Memory B cell (primary cell): ENCODE measurements around the gene RNF220.

Source experiments
- ATAC-seq: fragments of 150-1000 bp; cut with Tn5 transposase; 2 replicates; pipeline ENCODE4 v1.10.0; 2021; ENCODE audit warnings: low read depth, mild to moderate bottlenecking, moderate library complexity
- DNase-seq, 2 donors: peaks; one replicate each; pipeline ENCODE4 v3.0.0; 2022; ENCODE audit warnings: low spot score in 2 of 2
- H3K27ac Mint-ChIP-seq: one replicate; pipeline ENCODE4 v1.8.0; 2022; ENCODE audit warnings: mild to moderate bottlenecking, moderate library complexity, mixed read lengths
- H3K27me3 Mint-ChIP-seq: one replicate; pipeline ENCODE4 v1.8.0; 2022; ENCODE audit warnings: mixed read lengths
- H3K36me3 Mint-ChIP-seq: one replicate; pipeline ENCODE4 v1.8.0; 2022; ENCODE audit warnings: mild to moderate bottlenecking, mixed read lengths
- H3K4me1 Mint-ChIP-seq: one replicate; pipeline ENCODE4 v1.8.0; 2022; ENCODE audit warnings: mixed read lengths
- H3K4me3 Mint-ChIP-seq: one replicate; pipeline ENCODE4 v1.8.0; 2022; ENCODE audit warnings: mild to moderate bottlenecking, moderate library complexity, mixed read lengths
- H3K9me3 Mint-ChIP-seq: one replicate; pipeline ENCODE4 v1.8.0; 2022; ENCODE audit warnings: mixed read lengths

Gene RNF220

GRCh38 chr1:44605914-44606615, 201.0 kb downstream of the RNF220 start:
- Mint-ChIP-seq H3K36me3 (no peaks in the 10 kb centered on the region), H3K4me3 (no peak overlapping the region), H3K9me3 (no peaks in the 10 kb centered on the region), H3K27me3 (peaks cover 11% of the 10 kb centered on the region), H3K4me1 (no peaks in the 10 kb centered on the region), H3K27ac (no peak overlapping the region)
- ATAC-seq (no peak), DNase-seq (no peak)

GRCh38 chr1:44606701-44607281, 201.7 kb downstream of the RNF220 start:
- DNase-seq (no peak), ATAC-seq (no peak)
- H3K36me3 Mint-ChIP-seq: no peaks in the 10 kb centered on the region
- H3K27me3 Mint-ChIP-seq: peaks cover 11% of the 10 kb centered on the region
- H3K4me1 Mint-ChIP-seq: no peaks in the 10 kb centered on the region
- H3K9me3 Mint-ChIP-seq: no peaks in the 10 kb centered on the region
- H3K27ac Mint-ChIP-seq: no peak overlapping the region
- no peak overlapping the region for H3K4me3 Mint-ChIP-seq

GRCh38 chr1:44608141-44608540, 203.1 kb downstream of the RNF220 start:
- H3K36me3 Mint-ChIP-seq: no peaks in the 10 kb centered on the region
- H3K4me3 Mint-ChIP-seq: no peak overlapping the region
- no peak for ATAC-seq
- DNase-seq: no peak
- H3K27ac Mint-ChIP-seq: no peak overlapping the region
- no peaks in the 10 kb centered on the region for H3K9me3 Mint-ChIP-seq
- H3K27me3 Mint-ChIP-seq: peaks cover 9% of the 10 kb centered on the region
- no peaks in the 10 kb centered on the region for H3K4me1 Mint-ChIP-seq

GRCh38 chr1:44609412-44609767, 204.3 kb downstream of the RNF220 start:
- peak in 1 of 2 donors; percentile 20 for DNase-seq
- Mint-ChIP-seq H3K9me3 (no peaks in the 10 kb centered on the region), H3K36me3 (no peaks in the 10 kb centered on the region), H3K27me3 (peaks cover 9% of the 10 kb centered on the region), H3K27ac (no peak overlapping the region), H3K4me1 (no peaks in the 10 kb centered on the region), H3K4me3 (no peak overlapping the region)
- ATAC-seq: no peak

- Mint-ChIP-seq H3K9me3 (no peaks in the 10 kb centered on the region), H3K36me3 (no peaks in the 10 kb centered on the region), H3K27me3 (peaks cover 6% of the 10 kb centered on the region), H3K4me1 (no peaks in the 10 kb centered on the region), H3K4me3 (no peak overlapping the region), H3K27ac (no peak overlapping the region)
- no peak for DNase-seq
- no peak for ATAC-seq
These were observed 204.9 kb downstream of the RNF220 start for GRCh38 chr1:44609768-44610526.

- H3K27ac Mint-ChIP-seq: no peak overlapping the region
- H3K4me3 Mint-ChIP-seq: no peak overlapping the region
- no peak for ATAC-seq
- DNase-seq: no peak
- H3K27me3 Mint-ChIP-seq: peaks cover 6% of the 10 kb centered on the region
- no peaks in the 10 kb centered on the region for H3K4me1 Mint-ChIP-seq
- no peaks in the 10 kb centered on the region for H3K36me3 Mint-ChIP-seq
- H3K9me3 Mint-ChIP-seq: no peaks in the 10 kb centered on the region
These were observed 205.6 kb downstream of the RNF220 start for GRCh38 chr1:44610527-44611148.

- Mint-ChIP-seq H3K36me3 (no peaks in the 10 kb centered on the region), H3K27ac (no peak overlapping the region), H3K4me3 (no peak overlapping the region), H3K4me1 (no peaks in the 10 kb centered on the region), H3K27me3 (peaks cover 6% of the 10 kb centered on the region), H3K9me3 (no peaks in the 10 kb centered on the region)
- DNase-seq (no peak), ATAC-seq (no peak)
These were observed 206.4 kb downstream of the RNF220 start for GRCh38 chr1:44611419-44611818.

- H3K36me3 Mint-ChIP-seq: no peaks in the 10 kb centered on the region
- no peaks in the 10 kb centered on the region for H3K9me3 Mint-ChIP-seq
- H3K4me3 Mint-ChIP-seq: no peak overlapping the region
- ATAC-seq (no peak), DNase-seq (no peak)
- H3K4me1 Mint-ChIP-seq: no peaks in the 10 kb centered on the region
- peaks cover 8% of the 10 kb centered on the region for H3K27me3 Mint-ChIP-seq
- H3K27ac Mint-ChIP-seq: no peak overlapping the region
These were observed 206.8 kb downstream of the RNF220 start for GRCh38 chr1:44611866-44612265.

GRCh38 chr1:44613941-44614340, 208.9 kb downstream of the RNF220 start:
- Mint-ChIP-seq H3K4me3 (no peak overlapping the region), H3K4me1 (peaks cover 2% of the 10 kb centered on the region), H3K36me3 (no peaks in the 10 kb centered on the region), H3K27me3 (peaks cover 12% of the 10 kb centered on the region), H3K9me3 (no peaks in the 10 kb centered on the region), H3K27ac (no peak overlapping the region)
- DNase-seq (no peak), ATAC-seq (no peak)

GRCh38 chr1:44616284-44616990, 211.4 kb downstream of the RNF220 start:
- Mint-ChIP-seq H3K27me3 (peaks cover 12% of the 10 kb centered on the region), H3K9me3 (no peaks in the 10 kb centered on the region), H3K27ac (no peak overlapping the region), H3K4me1 (peaks cover 2% of the 10 kb centered on the region), H3K36me3 (no peaks in the 10 kb centered on the region), H3K4me3 (no peak overlapping the region)
- DNase-seq (no peak), ATAC-seq (no peak)

GRCh38 chr1:44616991-44617702, 212.1 kb downstream of the RNF220 start:
- DNase-seq (no peak), ATAC-seq (no peak)
- Mint-ChIP-seq H3K27me3 (peaks cover 13% of the 10 kb centered on the region), H3K9me3 (no peaks in the 10 kb centered on the region), H3K4me3 (no peak overlapping the region), H3K36me3 (no peaks in the 10 kb centered on the region), H3K27ac (no peak overlapping the region), H3K4me1 (peaks cover 2% of the 10 kb centered on the region)

- no peak for DNase-seq
- H3K4me1 Mint-ChIP-seq: peaks cover 2% of the 10 kb centered on the region
- no peaks in the 10 kb centered on the region for H3K36me3 Mint-ChIP-seq
- H3K27ac Mint-ChIP-seq: no peak overlapping the region
- no peak overlapping the region for H3K4me3 Mint-ChIP-seq
- H3K9me3 Mint-ChIP-seq: no peaks in the 10 kb centered on the region
- ATAC-seq: no peak
- peaks cover 13% of the 10 kb centered on the region for H3K27me3 Mint-ChIP-seq
These were observed 212.6 kb downstream of the RNF220 start for GRCh38 chr1:44617703-44618029.

- H3K4me1 Mint-ChIP-seq: peaks cover 2% of the 10 kb centered on the region
- H3K36me3 Mint-ChIP-seq: no peaks in the 10 kb centered on the region
- no peak overlapping the region for H3K27ac Mint-ChIP-seq
- DNase-seq (no peak), ATAC-seq (no peak)
- H3K27me3 Mint-ChIP-seq: peaks cover 17% of the 10 kb centered on the region
- H3K4me3 Mint-ChIP-seq: no peak overlapping the region
- H3K9me3 Mint-ChIP-seq: no peaks in the 10 kb centered on the region
These were observed 214.3 kb downstream of the RNF220 start for GRCh38 chr1:44619261-44619900.
